MM.1S (cell line): ENCODE data around the gene USP30.

Experiments used
- CTCF ChIP-seq: fragments of 300-600 bp; sonication (generic); IDR thresholded peaks from 2 replicates; pipeline ENCODE4 v1.5.1; 2016; ENCODE audit warnings: antibody characterized with exemption, low read length, mixed read lengths
- EZH2 ChIP-seq: fragments of 300-600 bp; sonication (generic); optimal IDR thresholded peaks from 2 replicates; pipeline ENCODE3; 2017; ENCODE audit warnings: low read depth, mild to moderate bottlenecking, antibody characterized with exemption, low read length, mixed read lengths
- EZH2phosphoT487 ChIP-seq: fragments of 300-600 bp; sonication (generic); IDR thresholded peaks from 2 replicates; pipeline ENCODE4 v1.6.1; 2018; ENCODE audit warnings: antibody characterized with exemption, low read length

GRCh38 chr12:109112720-109113465 lies 60.5 kb downstream of the USP30 start:
- TF ChIP-seq CTCF, result no peak
- TF ChIP-seq EZH2, result no peak
- no peak for TF ChIP-seq EZH2phosphoT487
